NCI-H774 (cell line): ENCODE results near the gene SYAP1.
"Not testable (repeated sequence)": the region's sequence is repeated elsewhere in the genome, so short reads cannot be mapped to it uniquely, and the experiment has no call there.

Source experiments
- DNase-seq: peaks from one replicate; lab custom pipeline; 2025; lab: John Stamatoyannopoulos, UW

SYAP1 gene

GRCh38 chrX:16725072-16725471, 5.7 kb downstream of the SYAP1 start:
- DNase-seq, result no peak

- DNase-seq, result not testable (repeated sequence)
These were observed 7.1 kb downstream of the SYAP1 start for GRCh38 chrX:16726347-16726988.

DNA sequence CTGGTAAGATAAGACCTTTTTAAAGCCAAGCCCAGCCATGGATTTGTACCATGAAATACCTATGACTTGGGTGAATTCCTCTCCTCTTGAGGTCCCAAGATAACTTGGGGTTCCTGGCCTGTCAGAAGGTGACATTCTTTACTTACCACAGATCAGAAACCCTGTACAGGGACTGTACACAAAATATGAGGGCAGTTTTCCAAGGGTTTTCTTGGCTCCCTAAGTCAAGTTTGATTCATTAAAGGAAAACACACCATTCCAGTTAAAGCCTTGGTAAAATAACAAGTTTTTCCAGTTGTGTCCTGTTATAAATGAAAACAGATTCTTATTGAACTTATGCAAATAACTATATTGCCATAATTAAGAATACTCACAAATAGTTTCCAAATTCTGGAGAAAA, 8.2 kb downstream of the SYAP1 start:
- DNase-seq, result no peak

DNA sequence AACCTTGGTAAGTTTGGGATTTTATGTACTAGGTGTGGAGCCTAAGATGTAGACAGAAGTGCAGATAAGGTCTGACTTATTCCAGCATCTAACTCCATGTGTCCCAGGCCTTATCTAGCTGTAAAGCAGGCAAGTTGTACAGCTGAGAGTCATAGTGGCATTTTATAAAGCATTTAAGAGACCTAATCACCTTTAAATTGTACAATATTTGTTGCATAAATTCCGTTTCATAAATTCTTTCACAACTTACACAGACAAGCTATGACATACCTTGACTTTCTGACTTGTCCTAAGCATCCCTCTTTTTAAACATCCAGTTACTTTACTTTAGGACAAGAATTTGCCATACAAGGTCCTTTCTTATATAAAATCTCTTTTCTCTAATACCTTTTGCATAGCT, 11.0 kb downstream of the SYAP1 start:
- no peak for DNase-seq

DNA sequence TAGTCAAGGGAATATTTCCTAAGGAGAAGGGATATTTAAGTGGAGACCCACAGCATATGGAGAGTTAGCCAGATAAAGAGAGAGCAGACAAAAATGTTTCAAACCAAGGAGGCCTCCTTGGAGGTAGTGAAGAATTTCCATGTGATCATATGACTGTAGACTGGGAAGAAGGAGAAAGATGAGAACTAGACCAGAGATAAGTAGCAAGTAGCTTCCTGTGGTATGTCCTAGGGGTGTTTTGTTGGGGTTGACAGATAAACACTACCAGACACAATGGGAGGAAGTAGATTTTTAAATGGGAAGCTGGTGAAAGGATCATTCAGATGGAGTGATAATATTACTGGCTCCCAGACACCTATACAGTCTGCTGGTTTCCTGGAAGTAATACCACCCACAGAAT, 13.6 kb downstream of the SYAP1 start:
- DNase-seq, result no peak

- DNase-seq, result no peak
These were observed 17.6 kb downstream of the SYAP1 start for GRCh38 chrX:16737024-16737423.

DNA sequence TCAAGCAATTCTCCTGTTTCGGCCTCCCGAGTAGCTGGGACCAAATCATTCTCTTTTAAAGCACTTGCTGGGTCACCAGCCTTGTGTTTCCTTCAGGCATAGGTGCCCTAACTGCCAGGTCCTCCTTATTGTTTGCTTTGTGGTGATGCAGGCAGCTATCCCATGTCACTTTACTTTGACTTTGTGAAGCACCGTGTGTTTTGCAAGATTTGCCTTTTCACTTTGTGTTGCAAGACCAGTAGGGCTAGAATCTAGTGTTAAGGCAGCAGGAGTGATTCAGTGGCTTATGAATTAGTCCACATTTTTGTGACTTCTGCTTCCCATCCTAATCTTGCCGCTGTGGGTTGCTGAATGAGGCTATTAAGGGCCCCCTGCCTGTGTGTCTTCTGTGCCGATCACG, 20.2 kb downstream of the SYAP1 start:
- no peak for DNase-seq

GRCh38 chrX:16743604-16744325, 24.4 kb downstream of the SYAP1 start:
- no peak for DNase-seq

- no peak for DNase-seq
These were observed 25.7 kb downstream of the SYAP1 start for GRCh38 chrX:16745102-16745501.

DNA sequence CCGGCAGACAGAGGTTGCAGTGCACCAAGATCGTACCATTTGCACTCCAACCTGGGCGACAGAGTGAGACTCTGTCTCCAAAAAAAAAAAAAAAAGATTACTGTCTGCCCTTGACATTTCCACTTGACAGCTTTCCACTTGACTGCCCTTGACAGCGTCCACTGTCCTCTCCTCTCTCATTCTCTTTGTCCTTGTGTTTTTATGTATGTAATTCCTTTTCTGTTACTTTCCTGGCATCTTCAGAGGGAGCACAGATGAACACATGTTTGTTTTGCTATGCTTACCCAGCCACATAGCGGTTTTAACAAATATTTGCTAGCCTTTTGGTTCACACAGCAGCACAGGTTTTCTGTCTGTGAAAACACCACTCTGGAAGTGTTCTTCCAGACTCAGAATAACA, 26.2 kb downstream of the SYAP1 start:
- DNase-seq, result no peak

- DNase-seq, result no peak
These were observed 29.0 kb downstream of the SYAP1 start for GRCh38 chrX:16748425-16748824.

DNA sequence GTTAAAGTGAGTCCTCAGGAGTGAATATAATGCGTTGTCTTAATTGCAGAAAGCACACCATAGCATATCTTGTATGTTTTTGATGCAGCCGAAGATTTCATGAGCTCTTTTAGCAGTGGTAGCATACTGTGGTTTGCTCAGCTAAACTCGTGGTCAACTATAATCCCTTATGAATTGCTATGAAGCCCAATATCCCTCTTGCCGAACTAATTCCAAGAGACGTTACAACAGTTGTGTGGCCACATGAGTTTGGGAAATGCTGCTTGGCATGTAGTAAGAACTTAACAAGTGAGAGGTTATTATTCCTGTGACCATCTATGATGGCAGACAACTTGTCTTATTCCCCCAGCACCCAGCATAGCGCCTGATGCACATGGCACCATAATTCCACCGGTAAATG, 30.7 kb downstream of the SYAP1 start:
- DNase-seq, result no peak

DNA sequence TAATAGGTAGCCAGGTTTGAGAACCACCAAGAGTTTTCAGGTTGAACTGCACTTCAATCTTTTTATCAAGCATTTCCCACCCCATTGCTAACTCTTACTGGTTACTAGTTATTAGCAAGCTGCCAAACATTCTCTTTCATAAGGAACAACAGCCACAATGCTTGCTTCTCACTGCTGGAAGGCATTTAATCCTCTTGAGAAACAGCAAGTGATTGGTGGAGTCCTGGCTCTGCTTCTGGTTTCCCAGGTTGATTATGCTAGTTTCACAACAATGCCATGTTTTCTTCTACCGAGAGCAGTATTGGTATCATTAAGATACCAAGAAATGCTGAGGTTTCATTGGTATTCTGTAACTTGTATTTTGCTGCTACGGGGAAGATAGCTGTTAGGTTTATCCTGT, 34.6 kb downstream of the SYAP1 start:
- no peak for DNase-seq

DNA sequence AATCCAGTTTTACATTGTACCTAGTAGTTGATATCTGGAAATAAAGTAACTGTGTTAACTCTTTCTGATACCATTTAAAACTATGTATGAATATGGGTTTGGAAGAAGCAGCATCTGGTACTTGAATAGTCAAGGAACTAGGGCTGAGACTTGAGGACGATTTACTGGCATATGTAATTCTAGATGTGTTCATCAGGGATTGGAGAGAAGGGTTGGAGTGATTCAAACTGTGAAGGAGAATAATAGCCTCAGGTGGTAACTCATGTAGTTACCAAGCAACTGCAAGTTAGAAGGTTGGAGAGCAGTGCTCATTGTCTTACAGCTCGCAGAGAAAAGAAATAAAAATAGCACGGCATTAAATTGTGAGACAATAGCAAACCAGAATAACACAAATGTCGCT, 37.3 kb downstream of the SYAP1 start:
- DNase-seq, result no peak

GRCh38 chrX:16761500-16761899, 42.1 kb downstream of the SYAP1 start:
- not testable (repeated sequence) for DNase-seq

- no peak for DNase-seq
These were observed 43.2 kb downstream of the SYAP1 start for GRCh38 chrX:16762579-16762978.

DNA sequence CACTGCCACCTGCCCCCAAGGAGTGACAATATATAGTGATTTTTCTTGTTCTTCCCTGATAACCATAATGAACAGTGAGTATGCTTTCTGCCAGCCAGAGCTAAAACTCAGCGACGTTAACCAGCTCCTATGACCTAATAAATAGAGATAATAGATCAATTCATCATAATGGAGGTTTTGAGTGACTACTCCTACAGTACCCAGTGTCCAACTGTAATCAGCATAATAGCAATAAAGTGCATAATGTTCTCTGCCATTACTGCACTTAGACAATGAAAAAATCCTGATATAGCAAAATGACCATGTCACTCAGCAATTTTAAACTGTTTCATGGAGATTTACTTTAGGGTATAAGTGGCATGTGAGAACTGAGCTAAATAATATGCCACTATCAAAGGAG, 46.2 kb downstream of the SYAP1 start:
- no peak for DNase-seq

GRCh38 chrX:16770970-16771482, 51.6 kb downstream of the SYAP1 start:
- DNase-seq, result no peak

DNA sequence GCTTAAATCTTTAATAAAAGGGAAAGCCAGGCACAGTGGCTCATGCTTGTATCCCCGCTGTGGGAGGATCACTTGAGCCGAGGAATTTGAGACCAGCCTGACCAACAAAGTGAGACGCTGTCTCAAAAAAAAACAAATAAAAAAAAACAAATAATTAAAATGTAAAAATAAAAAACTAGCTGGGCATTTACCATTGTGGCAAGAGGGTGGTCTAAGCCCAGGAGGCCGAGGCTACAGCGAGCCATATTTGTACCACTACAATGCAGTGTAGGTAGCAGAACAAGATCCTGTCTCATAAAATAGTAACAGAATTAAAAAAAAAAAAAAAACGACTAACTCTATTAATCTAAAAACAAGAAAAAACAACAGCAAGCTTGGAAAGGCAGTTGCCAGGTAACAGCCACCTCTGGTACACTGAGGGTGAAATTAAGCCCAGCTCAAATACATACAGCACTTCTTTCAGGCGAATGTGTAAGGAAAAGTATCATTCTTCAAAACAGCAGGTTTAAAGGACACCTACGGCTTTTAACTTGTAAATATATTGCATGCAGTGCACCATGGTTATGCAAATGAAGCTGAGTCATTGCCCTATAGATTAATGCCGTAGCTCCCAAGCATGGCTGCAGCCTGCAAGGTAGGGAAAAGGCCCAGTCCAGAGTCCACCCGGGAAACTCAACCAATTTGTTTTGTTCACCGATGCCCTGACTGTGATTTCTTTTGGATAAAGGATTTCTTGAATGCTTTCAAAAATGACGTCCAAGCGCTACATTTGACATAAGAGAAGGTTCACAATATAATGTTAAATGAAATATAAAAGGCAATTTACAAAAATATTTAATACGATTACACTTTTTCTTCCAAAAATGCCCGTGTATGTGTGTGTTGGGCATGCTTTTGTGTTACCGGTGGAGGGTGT, 52.3 kb downstream of the SYAP1 start:
- no peak for DNase-seq

DNA sequence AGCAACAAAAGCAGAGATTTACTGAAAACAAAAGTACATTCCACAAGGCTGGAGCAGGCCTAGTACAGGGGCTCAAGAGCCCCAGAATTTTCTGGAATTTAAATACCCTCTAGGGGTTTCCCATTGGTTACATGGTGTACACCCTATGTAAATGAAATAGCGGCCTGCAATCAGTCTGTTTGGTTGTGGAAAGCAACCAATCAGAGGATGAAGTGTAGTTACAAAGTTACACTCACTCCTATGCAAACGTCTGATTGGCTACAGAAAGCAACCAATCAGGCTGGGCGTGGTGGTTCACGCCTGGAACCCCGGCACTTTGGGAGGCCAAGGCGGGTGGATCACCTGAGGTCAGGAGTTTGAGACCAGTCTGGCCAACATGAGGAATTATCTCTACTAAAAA, 53.0 kb downstream of the SYAP1 start:
- no peak for DNase-seq

GRCh38 chrX:16774746-16775145, 55.3 kb downstream of the SYAP1 start:
- DNase-seq, result no peak

GRCh38 chrX:16778545-16778944, 59.1 kb downstream of the SYAP1 start:
- no peak for DNase-seq

DNA sequence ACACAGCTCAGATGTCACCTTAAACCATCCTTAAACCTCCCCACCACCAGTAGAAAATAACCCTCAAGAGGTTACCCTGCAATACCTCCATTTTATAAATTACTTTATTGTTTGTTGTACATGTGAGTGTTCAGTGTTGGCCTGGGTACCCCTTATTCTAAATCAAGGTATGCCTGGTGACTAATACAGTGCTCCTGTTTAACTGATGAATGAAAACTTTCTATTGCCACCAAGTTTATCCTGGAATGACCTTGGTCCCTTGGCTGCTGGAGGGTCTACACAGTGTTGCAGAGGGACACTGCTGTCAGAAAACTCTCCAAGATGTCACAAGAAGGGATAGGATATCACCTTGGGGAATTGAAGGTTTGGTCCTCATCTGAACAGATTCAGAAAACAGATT, 59.6 kb downstream of the SYAP1 start:
- DNase-seq, result no peak
